Measurements from ENCODE around the gene HNRNPUL1. TPM values are rescaled to one million over a fixed set of nuclear protein-coding genes. Genes with fewer than 3 reads are reported as not detected.

The HNRNPUL1 gene
- total and polyA plus RNA-seq, 3 experiments from 2014 or later: 100 to 279 (median 270) TPM

DNA sequence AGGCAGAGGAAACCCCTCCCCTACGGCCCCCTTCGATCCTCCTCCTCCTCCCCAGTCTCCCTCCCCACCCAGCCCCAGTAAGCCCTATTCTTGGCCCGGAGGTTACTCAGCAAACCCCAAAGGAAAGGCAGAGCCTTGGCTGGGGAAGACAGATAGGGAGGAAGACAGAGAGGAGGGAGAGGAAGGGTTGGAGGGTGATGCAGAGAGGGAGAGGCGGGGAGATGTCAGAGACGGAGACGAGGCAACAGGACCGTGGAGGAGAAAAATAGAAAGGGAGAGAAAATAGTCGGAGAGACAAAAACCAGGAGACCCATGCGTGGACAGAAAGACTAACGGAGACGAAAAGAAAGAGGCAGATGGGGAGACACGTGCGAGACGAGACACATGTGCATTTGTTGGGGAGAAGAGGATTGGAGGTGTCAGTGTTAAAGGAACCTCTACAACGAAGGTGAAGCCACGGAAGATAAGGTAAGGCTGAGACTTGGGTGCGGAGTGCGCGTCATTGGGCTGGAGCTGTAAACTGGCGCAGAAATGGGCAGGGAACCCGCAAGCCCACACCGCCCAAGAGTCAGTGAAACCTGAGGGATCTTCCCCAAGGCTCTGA is 86.7 kb downstream of the HNRNPUL1 start:
- DNase-seq: no peak
- CTCF ChIA-PET: interaction anchor here (0.9 to 5.6 kb wide), 12 partner anchors 10 to 147 kb away, joined by 3 to 63 read pairs (median 8); partner anchors contain the start of genes B9D2, DMAC2 and HNRNPUL1
- Mint-ChIP-seq H3K4me1 (peaks cover 39 to 54% (median 54%) of the 10 kb centered on the region in 3 donors), H3K27me3 (peaks cover 0 to 12% of the 10 kb centered on the region in 2 donors), H3K4me3 (peak overlapping the region; percentile 93 to 100 (median 100)), H3K27ac (peak overlapping the region; percentile 93 to 100 (median 99)), H3K9me3 (peaks cover 0 to 4% (median 0%) of the 10 kb centered on the region in 5 donors), H3K36me3 (peaks cover 8 to 56% (median 12%) of the 10 kb centered on the region in 3 donors)
- Histone ChIP-seq H3K27ac (ENCODE audit: low read depth, low read length) (peak overlapping the region; percentile 95), H3K9me3 (ENCODE audit: low read length) (no peaks in the 10 kb centered on the region), H3K4me1 (ENCODE audit: insufficient read depth, low read length) (peaks cover 56% of the 10 kb centered on the region), H3K36me3 (ENCODE audit: insufficient read depth, low read length) (peaks cover 16% of the 10 kb centered on the region), H3K4me3 (ENCODE audit: low read length) (peak overlapping the region; percentile 97), H3K27me3 (ENCODE audit: insufficient read depth, low read length, poor library complexity, severe bottlenecking) (no peaks in the 10 kb centered on the region)
- POLR2A ChIA-PET: interaction anchor here (0.6 to 9.4 kb wide), 10 partner anchors 9 to 1959 kb away, joined by 3 to 111 read pairs (median 12); partner anchors contain the start of genes B9D2, CCDC97 and HNRNPUL1

DNA sequence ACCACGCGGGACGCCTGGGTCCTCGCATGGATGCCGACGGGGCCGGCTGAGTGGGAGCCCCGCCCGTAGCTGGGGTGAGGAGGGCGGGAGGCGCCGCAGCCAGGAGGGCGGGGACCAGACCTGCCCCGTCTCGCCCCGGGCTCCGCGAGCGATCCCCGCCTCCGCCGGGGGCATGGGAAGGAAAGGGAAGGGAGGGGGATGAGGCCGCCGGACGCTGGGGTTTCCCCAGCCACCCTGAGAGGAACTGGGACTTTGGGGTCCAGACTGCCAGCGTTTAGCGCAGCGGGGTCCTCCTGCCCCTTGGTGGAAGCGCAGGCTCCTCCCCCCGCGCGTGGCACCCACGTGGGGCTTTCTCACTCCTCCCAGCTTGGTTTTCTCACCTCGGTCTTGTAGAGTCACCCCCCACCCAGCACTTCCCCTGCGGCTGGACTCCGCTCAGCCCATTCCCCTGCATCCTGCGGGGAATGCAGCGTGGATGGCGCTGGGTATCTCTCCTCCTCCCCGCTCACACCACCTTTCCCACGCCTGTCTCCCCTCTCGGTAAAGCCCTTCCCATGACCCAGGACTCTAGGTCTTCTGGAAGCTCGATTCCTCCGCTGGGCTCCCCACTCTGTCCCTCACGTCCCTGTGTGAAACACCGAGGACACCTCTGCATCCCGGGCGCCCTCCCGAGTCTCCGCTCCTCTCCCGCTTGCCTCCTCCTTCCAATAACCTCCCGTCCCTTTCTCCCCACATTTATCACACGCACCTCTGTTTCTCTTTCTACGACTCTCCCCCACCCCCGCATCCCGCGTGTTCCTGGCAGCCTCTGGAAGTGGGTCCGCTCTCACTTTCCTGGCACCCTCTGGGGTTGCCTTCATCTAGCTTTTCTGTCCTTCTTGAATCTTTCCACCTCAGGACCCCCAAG is 87.4 kb downstream of the HNRNPUL1 start:
- peaks cover 0 to 12% of the 10 kb centered on the region in 2 donors for H3K27me3 Mint-ChIP-seq
- peak; percentile 85 to 94 (median 90) for DNase-seq
- H3K4me1 ChIP-seq (ENCODE audit: insufficient read depth, low read length): peaks cover 57% of the 10 kb centered on the region
- peak overlapping the region; percentile 95 for H3K27ac ChIP-seq (ENCODE audit: low read depth, low read length)
- H3K4me3 ChIP-seq (ENCODE audit: low read length): peak overlapping the region; percentile 97
- H3K9me3 ChIP-seq (ENCODE audit: low read length): no peaks in the 10 kb centered on the region
- no peaks in the 10 kb centered on the region for H3K27me3 ChIP-seq (ENCODE audit: insufficient read depth, low read length, poor library complexity, severe bottlenecking)
- ChIA-PET POLR2A (interaction anchor here (0.6 to 9.4 kb wide), 11 partner anchors 9 to 1069 kb away, joined by 3 to 111 read pairs (median 6); partner anchors contain the start of genes B9D2, CCDC97 and HNRNPUL1), CTCF (interaction anchor here (0.6 to 5.6 kb wide), 18 partner anchors 9 to 147 kb away, joined by 3 to 63 read pairs (median 6); partner anchors contain the start of genes B9D2, DMAC2 and HNRNPUL1)
- H3K36me3 Mint-ChIP-seq: peaks cover 8 to 49% (median 9%) of the 10 kb centered on the region in 3 donors
- H3K4me3 Mint-ChIP-seq: peak overlapping the region; percentile 93 to 100 (median 100)
- H3K36me3 ChIP-seq (ENCODE audit: insufficient read depth, low read length): peaks cover 10% of the 10 kb centered on the region
- peak overlapping the region; percentile 93 to 100 (median 99) for H3K27ac Mint-ChIP-seq
- peaks cover 0 to 4% (median 0%) of the 10 kb centered on the region in 5 donors for H3K9me3 Mint-ChIP-seq
- peaks cover 43 to 57% (median 56%) of the 10 kb centered on the region in 3 donors for H3K4me1 Mint-ChIP-seq

DNA sequence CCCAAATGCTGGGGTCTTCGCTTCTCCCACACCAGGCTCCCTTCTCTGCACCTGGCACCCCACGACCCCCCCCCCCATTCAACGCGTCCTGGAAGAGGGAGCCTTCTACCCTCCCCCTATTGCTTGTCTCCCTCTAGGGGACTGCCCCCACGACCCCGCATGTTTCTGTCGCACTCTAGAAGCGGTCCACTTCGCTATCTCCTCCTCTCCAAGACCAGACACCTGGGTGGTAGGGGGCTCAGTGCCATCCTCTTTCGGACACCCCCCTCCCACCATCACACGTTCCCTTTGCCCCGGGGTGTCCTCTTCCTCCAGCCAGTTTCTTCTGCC is 88.1 kb downstream of the HNRNPUL1 start:
- peaks cover 8 to 45% (median 9%) of the 10 kb centered on the region in 3 donors for H3K36me3 Mint-ChIP-seq
- peaks cover 0 to 4% (median 0%) of the 10 kb centered on the region in 5 donors for H3K9me3 Mint-ChIP-seq
- Histone ChIP-seq H3K9me3 (ENCODE audit: low read length) (no peaks in the 10 kb centered on the region), H3K36me3 (ENCODE audit: insufficient read depth, low read length) (peaks cover 7% of the 10 kb centered on the region), H3K4me3 (ENCODE audit: low read length) (peak overlapping the region; percentile 97), H3K27ac (ENCODE audit: low read depth, low read length) (peak overlapping the region; percentile 95), H3K27me3 (ENCODE audit: insufficient read depth, low read length, poor library complexity, severe bottlenecking) (no peaks in the 10 kb centered on the region), H3K4me1 (ENCODE audit: insufficient read depth, low read length) (peaks cover 63% of the 10 kb centered on the region)
- peak overlapping the region; percentile 93 to 100 (median 100) for H3K4me3 Mint-ChIP-seq
- H3K27me3 Mint-ChIP-seq: peaks cover 0 to 12% of the 10 kb centered on the region in 2 donors
- no peak for DNase-seq
- H3K27ac Mint-ChIP-seq: peak overlapping the region; percentile 93 to 100 (median 99)
- ChIA-PET POLR2A (interaction anchor here (0.9 to 9.4 kb wide), 9 partner anchors 8 to 689 kb away, joined by 3 to 111 read pairs (median 16); partner anchors contain the start of genes B9D2, CCDC97 and HNRNPUL1), CTCF (interaction anchor here (0.6 to 5.6 kb wide), 19 partner anchors 8 to 148 kb away, joined by 3 to 63 read pairs (median 5); partner anchors contain the start of genes B9D2, DMAC2 and HNRNPUL1)
- peaks cover 48 to 62% (median 60%) of the 10 kb centered on the region in 3 donors for H3K4me1 Mint-ChIP-seq

DNA sequence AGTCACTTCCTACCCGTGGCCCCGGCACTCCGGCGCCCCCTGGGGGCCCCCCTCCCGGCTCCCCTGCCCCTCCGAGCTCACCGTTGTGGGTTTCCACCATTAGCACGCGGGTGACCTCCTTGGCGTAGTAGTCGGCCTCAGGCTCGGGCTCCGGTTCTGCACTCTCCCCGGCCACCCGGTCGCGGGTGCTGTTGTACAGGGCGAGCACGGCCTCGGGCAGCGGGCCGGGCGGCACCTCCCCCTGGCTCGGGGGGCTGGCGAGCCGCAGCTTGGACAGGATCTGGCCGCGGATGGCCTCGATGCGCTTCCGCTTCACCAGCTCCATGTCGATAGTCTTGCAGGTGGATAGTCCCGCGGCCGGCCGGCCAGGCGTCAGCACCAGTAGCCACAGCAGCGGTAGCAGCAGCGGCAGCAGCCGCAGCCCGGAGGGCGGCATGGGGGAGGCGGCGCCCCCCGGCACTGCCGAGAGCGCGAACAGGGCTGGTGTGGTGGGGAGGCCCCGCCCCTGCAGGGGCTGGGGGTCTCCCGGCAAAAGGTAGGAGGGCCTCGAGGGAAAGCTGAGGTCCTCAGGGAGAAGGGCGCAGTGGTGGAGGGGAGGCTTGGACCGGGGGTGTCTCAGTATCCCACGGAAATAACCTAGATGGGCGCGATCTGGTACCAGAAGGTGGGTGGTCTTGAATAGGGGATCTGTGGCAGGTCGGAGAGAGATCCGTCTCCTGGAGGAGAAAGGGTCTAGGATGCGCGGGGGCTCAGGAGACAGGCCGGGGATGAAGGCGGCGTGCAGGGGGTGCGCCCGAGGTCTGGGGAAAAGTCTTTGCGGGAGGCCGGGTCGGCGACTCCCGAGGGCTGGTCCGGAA is 88.7 kb downstream of the HNRNPUL1 start:
- POLR2A ChIA-PET: interaction anchor here (0.9 to 9.4 kb wide), 9 partner anchors 9 to 690 kb away, joined by 3 to 111 read pairs (median 16); partner anchors contain the start of genes B9D2, CCDC97 and HNRNPUL1
- Histone ChIP-seq H3K4me3 (ENCODE audit: low read length) (peak overlapping the region; percentile 97), H3K9me3 (ENCODE audit: low read length) (no peaks in the 10 kb centered on the region), H3K4me1 (ENCODE audit: insufficient read depth, low read length) (peaks cover 68% of the 10 kb centered on the region), H3K27me3 (ENCODE audit: insufficient read depth, low read length, poor library complexity, severe bottlenecking) (no peaks in the 10 kb centered on the region), H3K27ac (ENCODE audit: low read depth, low read length) (peak overlapping the region; percentile 95), H3K36me3 (ENCODE audit: insufficient read depth, low read length) (peaks cover 4% of the 10 kb centered on the region)
- H3K27ac Mint-ChIP-seq: peak overlapping the region; percentile 93 to 100 (median 99)
- DNase-seq: peak; percentile 69 to 86 (median 78)
- peak overlapping the region; percentile 93 to 100 (median 100) for H3K4me3 Mint-ChIP-seq
- CTCF ChIA-PET: interaction anchor here (0.6 to 5.6 kb wide), 15 partner anchors 11 to 149 kb away, joined by 3 to 63 read pairs (median 7); partner anchors contain the start of genes B9D2, DMAC2 and HNRNPUL1
- H3K9me3 Mint-ChIP-seq: peaks cover 0 to 4% (median 0%) of the 10 kb centered on the region in 5 donors
- H3K27me3 Mint-ChIP-seq: peaks cover 0 to 12% of the 10 kb centered on the region in 2 donors
- peaks cover 8 to 42% (median 9%) of the 10 kb centered on the region in 3 donors for H3K36me3 Mint-ChIP-seq
- peaks cover 51 to 67% (median 63%) of the 10 kb centered on the region in 3 donors for H3K4me1 Mint-ChIP-seq

DNA sequence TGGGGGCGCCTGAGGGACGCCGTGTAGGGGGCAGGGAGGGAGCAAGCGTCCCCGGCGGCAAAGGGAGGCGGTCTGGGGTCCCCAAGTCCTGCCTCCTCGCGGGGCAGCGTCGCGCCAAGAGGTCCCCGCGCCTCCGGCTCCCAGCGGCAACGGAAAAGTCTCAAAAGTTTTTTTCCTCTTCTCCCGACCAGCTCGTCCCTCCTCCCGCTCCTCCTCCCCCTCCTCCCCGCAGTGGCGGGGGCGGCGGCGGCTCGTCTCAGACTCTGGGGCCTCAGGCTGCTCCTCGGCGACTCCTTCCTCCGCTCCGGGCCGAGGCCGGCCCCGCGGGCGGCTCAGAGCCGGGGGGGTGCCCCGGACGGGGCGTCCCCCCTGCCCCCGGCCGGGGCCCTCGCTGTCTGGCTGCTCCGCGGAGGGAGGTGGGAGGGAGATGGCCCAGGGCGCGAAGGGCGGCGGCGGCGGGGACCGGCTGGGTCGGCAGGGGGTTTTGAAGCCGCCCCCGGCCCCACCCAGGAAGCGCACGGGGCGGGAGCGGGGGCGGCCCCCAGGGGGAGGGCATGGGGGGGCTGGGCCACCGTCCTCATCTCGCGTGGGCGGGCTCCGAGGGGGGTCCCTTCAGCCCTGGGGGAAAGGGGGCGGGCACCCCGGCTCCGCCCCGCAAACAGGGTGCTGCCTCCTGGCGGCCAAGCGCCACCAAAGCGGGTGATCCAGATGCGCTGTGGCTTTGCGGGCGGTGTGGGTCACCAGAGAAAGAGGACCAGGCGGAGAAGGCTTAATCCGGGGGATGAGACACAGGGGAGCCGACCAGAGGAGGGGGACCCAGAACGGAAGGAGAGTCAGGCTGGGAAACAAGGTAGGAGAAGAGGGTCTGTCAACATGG is 89.5 kb downstream of the HNRNPUL1 start, which contains the start of gene TGFB1:
TSS of gene TGFB1 (minus strand) at position 457 of the 877 bp plus-strand sequence. CDS start 878 bp downstream, outside the sequence.
- peak; percentile 93 to 97 (median 95) for DNase-seq
- Mint-ChIP-seq H3K27ac (peak within 1 kb of the TSS; percentile 93 to 100 (median 99)), H3K27me3 (peaks cover 0 to 12% of the 10 kb centered on the region in 2 donors), H3K36me3 (peaks cover 5 to 36% (median 6%) of the 10 kb centered on the region in 3 donors), H3K9me3 (peaks cover 0 to 4% (median 0%) of the 10 kb centered on the region in 5 donors), H3K4me1 (peaks cover 55 to 67% (median 65%) of the 10 kb centered on the region in 3 donors), H3K4me3 (peak within 1 kb of the TSS; percentile 93 to 100 (median 100))
- no peaks in the 10 kb centered on the region for H3K36me3 ChIP-seq (ENCODE audit: insufficient read depth, low read length)
- no peaks in the 10 kb centered on the region for H3K9me3 ChIP-seq (ENCODE audit: low read length)
- H3K27me3 ChIP-seq (ENCODE audit: insufficient read depth, low read length, poor library complexity, severe bottlenecking): no peaks in the 10 kb centered on the region
- H3K27ac ChIP-seq (ENCODE audit: low read depth, low read length): peak within 1 kb of the TSS; percentile 95
- POLR2A ChIA-PET: interaction anchor here (2.0 to 9.4 kb wide), 6 partner anchors 9 to 89 kb away, joined by 6 to 111 read pairs (median 39); partner anchors contain the start of genes B9D2, CCDC97 and HNRNPUL1
- peak within 1 kb of the TSS; percentile 97 for H3K4me3 ChIP-seq (ENCODE audit: low read length)
- CTCF ChIA-PET: interaction anchor here (1.0 to 5.6 kb wide), 15 partner anchors 11 to 150 kb away, joined by 3 to 63 read pairs (median 7); partner anchors contain the start of genes B9D2, DMAC2 and HNRNPUL1
- peaks cover 70% of the 10 kb centered on the region for H3K4me1 ChIP-seq (ENCODE audit: insufficient read depth, low read length)

Measured in CD8-positive, alpha-beta memory T cell (primary cell).